Stomach (tissue), 4 donors: ENCODE measurements around the gene TUBAL3.

Source experiments
- CTCF ChIP-seq, 7 experiments: fragments of 450-650 bp in 4 of 7; fragments of 200-600 bp in 3 of 7; sonication (generic) in 3 of 7; IDR thresholded peaks; one replicate each; pipeline ENCODE4 v1.5.1; 2016 to 2019; ENCODE audit warnings: antibody characterized with exemption in 7 of 7, control low read depth in 2 of 7, mild to moderate bottlenecking in 1 of 7
- POLR2A ChIP-seq, 4 donors: fragments of 450-650 bp; IDR thresholded peaks; one replicate each; pipeline ENCODE4 v1.6.1; 2016; ENCODE audit warnings: antibody characterized with exemption in 4 of 4, control low read depth in 2 of 4, mild to moderate bottlenecking in 1 of 4, moderate library complexity in 1 of 4

GRCh38 chr10:5400468-5401240, 4.0 kb downstream of the TUBAL3 start:
- no peak for TF ChIP-seq CTCF (IDR thresholded peaks at IDR 0.05)
- no peak for TF ChIP-seq POLR2A (IDR thresholded peaks at IDR 0.05)
